NCI-H1436 (cell line): ENCODE measurements around the gene TBC1D23.

ENCODE experiments used
- DNase-seq: peaks from one replicate; lab custom pipeline; 2025; lab: John Stamatoyannopoulos, UW

The TBC1D23 gene

DNA sequence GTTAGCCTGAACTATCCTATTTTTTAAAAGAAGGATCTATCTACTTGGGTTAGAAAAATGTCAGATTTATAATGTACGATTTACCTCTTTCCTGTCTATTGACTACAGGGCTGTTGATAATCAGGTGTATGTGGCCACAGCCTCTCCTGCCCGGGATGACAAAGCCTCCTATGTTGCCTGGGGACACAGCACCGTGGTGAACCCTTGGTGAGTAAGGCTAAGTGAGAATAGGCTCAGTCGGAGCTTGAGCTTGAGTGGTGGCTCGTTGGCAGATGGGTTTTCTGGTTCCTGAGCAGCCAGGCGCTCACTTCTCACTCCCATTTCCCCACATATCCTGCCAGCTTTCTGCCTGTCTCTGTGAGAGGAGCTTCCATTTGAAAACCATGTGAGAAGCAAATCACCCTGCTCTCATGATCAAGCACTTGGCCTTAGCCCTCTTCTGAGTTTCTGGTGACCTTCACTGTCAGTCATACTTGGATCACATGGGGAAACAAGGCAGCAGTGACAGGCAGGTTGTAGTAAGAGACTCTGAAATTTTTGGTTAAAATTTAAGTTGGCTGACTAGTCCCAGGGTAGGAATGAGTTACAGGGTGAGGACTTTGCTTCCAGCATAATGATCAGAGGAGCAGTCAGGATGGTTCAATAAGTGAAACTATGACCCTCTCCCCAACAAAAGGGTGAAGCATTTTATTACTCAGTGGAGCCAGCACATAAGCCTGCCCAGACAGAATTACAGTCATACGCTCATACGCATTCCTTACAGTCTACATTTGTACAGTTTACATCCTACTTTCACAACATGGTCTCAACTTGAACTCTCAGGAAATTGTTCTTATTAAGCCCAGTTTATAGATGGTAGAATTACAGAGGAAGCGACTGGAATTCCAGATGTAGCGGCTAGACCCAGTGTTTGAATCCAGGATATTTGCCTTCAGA, 91.8 kb downstream of the TBC1D23 start:
- no peak for DNase-seq

DNA sequence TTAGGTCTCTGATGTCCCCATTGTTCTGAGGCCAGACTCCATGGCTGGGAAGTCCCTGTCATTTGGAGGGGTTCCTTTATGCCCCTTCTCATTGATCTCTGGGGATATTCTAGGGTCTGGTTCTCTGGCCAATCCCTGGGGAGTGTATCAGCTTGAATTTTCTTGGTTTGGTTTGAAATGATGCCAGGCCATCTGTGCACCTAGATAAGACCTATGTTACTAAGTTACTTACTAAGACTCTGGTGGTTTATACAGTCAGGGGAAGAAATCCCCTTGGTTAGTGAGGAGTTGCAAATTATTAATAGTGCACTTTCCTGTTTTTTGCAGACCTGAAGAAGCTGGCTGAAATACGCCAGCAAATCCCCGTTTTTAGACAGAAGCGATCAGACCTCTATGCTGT, 94.1 kb downstream of the TBC1D23 start:
- DNase-seq, result no peak

DNA sequence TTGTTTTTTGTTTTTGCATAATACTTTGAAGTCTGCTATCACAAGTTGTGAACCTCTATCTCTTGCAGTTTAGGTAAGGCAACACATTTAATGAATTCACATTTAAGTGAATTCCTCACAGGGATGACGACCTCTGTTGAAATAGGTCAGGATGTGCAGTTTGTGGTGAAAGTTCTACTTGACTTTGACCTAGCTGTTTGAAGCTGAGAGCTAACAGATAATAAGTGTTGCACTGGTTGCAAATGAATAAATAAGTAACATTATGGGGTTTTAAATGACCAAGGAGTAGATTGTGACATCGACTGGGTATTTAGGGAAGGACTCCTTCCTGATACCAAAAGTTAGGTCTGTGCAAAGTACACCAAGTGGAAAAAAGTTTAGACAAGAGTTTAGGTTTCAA, 97.6 kb downstream of the TBC1D23 start:
- no peak for DNase-seq

DNA sequence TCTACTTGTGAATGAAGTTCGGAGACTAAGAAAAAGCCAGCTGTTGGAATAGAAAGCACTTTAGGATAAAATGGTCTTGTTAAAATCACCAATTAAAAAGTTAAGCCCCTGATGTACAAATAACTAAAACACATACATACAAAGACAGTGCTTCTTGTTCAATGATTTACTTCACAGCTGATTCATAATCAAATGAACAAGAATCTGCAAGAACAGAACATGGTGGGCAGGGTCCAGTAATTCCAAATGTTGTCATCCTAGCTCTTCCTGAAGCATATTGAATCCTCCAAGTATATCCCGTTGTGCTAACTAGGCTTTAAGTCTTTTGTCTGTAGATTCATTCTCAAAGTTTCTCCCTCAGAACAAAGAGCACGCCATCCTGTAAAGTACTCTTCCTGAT, 98.2 kb downstream of the TBC1D23 start:
- no peak for DNase-seq

DNA sequence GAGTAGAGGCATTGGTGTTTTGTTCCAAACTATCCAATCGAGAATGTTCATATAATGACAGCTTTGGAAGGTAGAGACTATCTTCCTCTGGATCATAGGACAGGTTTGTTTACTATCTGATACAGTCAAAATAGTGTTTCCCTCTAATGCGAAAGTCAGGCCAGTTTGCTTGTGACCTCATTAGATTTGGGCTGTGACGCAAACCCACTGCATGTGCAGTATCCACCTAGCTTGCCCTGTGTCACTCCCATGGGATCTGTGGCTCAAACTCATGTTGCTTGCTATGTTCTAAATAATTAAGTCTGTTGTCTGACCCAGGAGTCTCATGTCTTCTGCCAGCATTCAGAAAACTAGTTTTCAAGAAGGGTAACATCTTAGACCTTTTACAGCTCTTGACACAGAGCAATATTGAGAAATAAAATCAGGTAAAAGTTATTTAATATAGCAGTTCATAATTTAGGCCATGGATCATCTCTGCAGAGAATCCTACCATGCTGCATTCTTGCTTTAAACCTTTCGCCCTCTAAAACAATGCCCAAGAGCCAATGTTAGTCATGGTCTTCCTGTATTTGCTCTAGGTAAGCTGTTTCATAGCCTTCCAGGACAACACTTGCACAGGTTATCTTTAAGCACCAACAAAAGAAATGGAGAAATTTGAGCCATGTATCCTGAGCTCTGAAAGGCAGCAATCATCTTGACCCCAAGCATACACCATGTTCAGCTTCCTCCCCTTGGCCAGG, 100.1 kb downstream of the TBC1D23 start:
- DNase-seq, result no peak

DNA sequence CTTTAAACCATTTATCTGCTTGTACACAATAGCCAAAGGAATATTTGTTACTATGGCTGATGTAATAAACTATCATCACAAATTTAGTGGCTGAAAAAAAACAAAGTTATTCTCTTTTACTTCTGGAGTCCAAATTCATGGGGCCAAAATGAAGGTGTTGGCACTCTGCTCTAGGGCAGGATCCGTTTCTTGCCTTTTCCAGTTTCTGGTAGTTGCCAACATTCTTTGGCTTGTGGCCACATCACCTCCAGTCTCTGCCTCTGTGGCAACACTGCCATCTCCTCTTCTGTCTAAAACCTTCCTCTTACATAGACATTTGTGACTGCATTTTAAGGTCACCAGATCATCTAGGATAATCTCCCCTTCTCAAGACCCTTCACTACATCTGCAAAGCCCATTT, 101.1 kb downstream of the TBC1D23 start:
- DNase-seq, result no peak

DNA sequence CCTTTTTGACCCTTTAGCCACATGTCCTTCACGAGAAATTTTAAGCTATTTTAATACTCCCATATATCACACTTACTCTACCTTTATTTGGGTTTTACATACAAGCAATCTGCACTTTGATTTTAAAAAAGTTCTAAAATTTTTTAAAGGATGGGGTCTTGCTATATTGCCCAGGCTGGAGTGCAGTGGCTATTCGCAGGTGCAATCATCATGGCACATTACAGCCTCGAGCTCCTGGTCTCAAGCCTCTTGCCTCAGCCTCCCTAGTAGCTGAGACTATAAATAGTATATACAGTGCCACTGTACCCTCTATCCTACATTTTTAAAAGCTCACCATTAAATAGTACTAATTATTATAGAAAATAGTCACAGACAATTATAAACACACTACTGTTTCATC, 103.6 kb downstream of the TBC1D23 start:
- no peak for DNase-seq

DNA sequence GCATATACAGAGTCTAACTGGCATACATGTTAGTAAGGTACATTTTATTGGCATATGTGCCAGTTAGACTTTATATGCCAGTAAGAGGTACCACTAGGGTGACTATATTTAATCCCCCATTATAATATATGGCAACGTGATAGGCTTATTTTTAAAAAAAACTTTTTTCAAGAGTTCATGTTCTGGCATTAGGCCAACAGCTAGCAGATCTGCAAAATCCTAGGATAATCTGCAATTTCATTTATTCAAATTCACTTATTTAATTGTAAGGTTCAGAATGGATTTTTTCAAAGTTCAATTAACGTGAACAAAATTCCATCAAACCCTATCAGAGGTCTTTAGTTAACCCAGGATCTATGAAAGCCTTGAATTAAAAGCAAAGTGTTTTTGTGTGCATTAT, 105.6 kb downstream of the TBC1D23 start:
- DNase-seq, result no peak

DNA sequence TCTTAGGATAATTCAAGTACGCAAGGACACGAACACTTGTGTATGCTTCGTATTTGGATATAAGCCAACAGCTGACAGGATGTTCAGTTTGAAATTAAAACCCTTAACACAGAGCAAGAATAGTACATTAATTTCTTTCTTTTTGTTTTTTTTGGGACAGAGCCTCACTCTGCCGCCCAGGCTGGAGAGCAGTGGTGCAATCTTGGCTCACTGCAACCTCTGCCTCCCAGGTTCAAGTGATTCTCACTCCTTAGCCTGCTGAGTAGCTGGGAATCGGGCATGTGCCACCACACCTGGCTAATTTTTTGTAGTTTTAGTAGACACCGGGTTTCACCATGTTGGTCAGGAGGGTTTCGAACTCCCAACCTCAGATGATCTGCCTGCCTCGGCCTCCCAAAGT, 107.6 kb downstream of the TBC1D23 start:
- no peak for DNase-seq

DNA sequence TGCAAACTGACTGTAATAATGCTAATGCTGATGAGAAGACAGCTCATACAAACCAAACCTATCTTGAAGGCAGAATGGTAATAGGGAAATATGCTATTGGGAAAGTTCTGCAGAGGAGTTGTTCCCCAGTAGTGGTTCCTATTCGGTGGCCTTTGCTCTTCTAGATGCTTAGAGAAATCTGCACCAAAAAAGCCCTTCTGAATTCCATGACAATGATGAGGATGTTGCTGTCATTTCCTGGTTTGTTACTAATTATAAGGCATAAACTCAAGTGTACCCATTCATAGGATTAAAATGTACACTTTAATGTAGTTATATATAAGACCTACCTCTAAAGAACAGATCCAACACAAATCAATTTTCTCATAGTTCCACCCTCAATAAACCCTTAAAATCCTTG, 110.0 kb downstream of the TBC1D23 start:
- no peak for DNase-seq

DNA sequence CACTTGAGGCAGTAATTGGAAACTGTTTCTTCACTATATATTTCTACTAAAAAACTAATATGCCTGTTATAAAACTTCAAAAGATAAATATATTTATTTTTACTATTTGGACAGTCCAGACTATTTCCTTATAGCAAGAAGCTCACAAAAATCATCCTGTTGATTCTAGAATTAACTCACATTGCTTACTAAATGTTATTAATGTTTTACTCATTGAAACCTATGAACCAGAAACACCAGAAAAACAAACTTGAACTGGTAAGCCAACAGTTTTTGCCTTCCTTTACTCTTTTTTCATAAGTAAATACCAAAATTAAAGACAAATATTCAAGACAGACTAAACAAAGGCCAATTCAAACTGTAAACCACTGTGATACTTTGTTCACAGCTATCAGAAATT, 113.7 kb downstream of the TBC1D23 start:
- DNase-seq, result no peak
